Measurements from ENCODE around the gene AMMECR1.

Gene AMMECR1

GRCh38 chrX:110293658-110294057, 24.2 kb downstream of the AMMECR1 start:
- H3K27me3 ChIP-seq (ENCODE audit: control insufficient read depth, insufficient read depth, low read length, poor library complexity, severe bottlenecking), result no peaks in the 10 kb centered on the region
- no peak overlapping the region for H3K27ac ChIP-seq (ENCODE audit: insufficient read depth, low read depth, low read length, poor library complexity, severe bottlenecking)
- H3K9me3 ChIP-seq (ENCODE audit: control insufficient read depth, low read length), result no peaks in the 10 kb centered on the region
- H3K4me1 ChIP-seq (ENCODE audit: control insufficient read depth, insufficient read depth, low read length), result no peaks in the 10 kb centered on the region
- H3K4me3 ChIP-seq (ENCODE audit: insufficient read depth, low read depth, low read length), result no peak overlapping the region
- H3K36me3 ChIP-seq (ENCODE audit: control insufficient read depth, insufficient read depth, low read length), result no peaks in the 10 kb centered on the region

- H3K27ac ChIP-seq (ENCODE audit: insufficient read depth, low read depth, low read length, poor library complexity, severe bottlenecking), result no peak overlapping the region
- no peaks in the 10 kb centered on the region for H3K9me3 ChIP-seq (ENCODE audit: control insufficient read depth, low read length)
- no peaks in the 10 kb centered on the region for H3K36me3 ChIP-seq (ENCODE audit: control insufficient read depth, insufficient read depth, low read length)
- no peaks in the 10 kb centered on the region for H3K4me1 ChIP-seq (ENCODE audit: control insufficient read depth, insufficient read depth, low read length)
- H3K27me3 ChIP-seq (ENCODE audit: control insufficient read depth, insufficient read depth, low read length, poor library complexity, severe bottlenecking), result no peaks in the 10 kb centered on the region
- 95 to 96% methylated on average over 2 of the region's 2 CpGs for WGBS, 2 experiments
- no peak overlapping the region for H3K4me3 ChIP-seq (ENCODE audit: insufficient read depth, low read depth, low read length)
Measured at GRCh38 chrX:110287605-110288004, 30.3 kb downstream of the AMMECR1 start.

- no peak overlapping the region for H3K27ac ChIP-seq (ENCODE audit: insufficient read depth, low read depth, low read length, poor library complexity, severe bottlenecking)
- no peaks in the 10 kb centered on the region for H3K36me3 ChIP-seq (ENCODE audit: control insufficient read depth, insufficient read depth, low read length)
- WGBS, 2 experiments, result 95 to 96% methylated on average over 5 to 6 of the region's 6 CpGs
- no peaks in the 10 kb centered on the region for H3K9me3 ChIP-seq (ENCODE audit: control insufficient read depth, low read length)
- no peak overlapping the region for H3K4me3 ChIP-seq (ENCODE audit: insufficient read depth, low read depth, low read length)
- no peaks in the 10 kb centered on the region for H3K27me3 ChIP-seq (ENCODE audit: control insufficient read depth, insufficient read depth, low read length, poor library complexity, severe bottlenecking)
- H3K4me1 ChIP-seq (ENCODE audit: control insufficient read depth, insufficient read depth, low read length), result no peaks in the 10 kb centered on the region
Measured at GRCh38 chrX:110286106-110286505, 31.8 kb downstream of the AMMECR1 start.

- Histone ChIP-seq H3K27me3 (ENCODE audit: control insufficient read depth, insufficient read depth, low read length, poor library complexity, severe bottlenecking) (no peaks in the 10 kb centered on the region), H3K27ac (ENCODE audit: insufficient read depth, low read depth, low read length, poor library complexity, severe bottlenecking) (no peak overlapping the region), H3K4me1 (ENCODE audit: control insufficient read depth, insufficient read depth, low read length) (no peaks in the 10 kb centered on the region), H3K36me3 (ENCODE audit: control insufficient read depth, insufficient read depth, low read length) (no peaks in the 10 kb centered on the region), H3K4me3 (ENCODE audit: insufficient read depth, low read depth, low read length) (no peak overlapping the region), H3K9me3 (ENCODE audit: control insufficient read depth, low read length) (no peaks in the 10 kb centered on the region)
- 95% methylated on average over 2 of the region's 2 CpGs; no CpG with 5 or more reads in 1 of the 2 experiments for WGBS, 2 experiments
Measured at GRCh38 chrX:110284159-110284558, 33.7 kb downstream of the AMMECR1 start.

- H3K36me3 ChIP-seq (ENCODE audit: control insufficient read depth, insufficient read depth, low read length), result no peaks in the 10 kb centered on the region
- no peaks in the 10 kb centered on the region for H3K4me1 ChIP-seq (ENCODE audit: control insufficient read depth, insufficient read depth, low read length)
- no peaks in the 10 kb centered on the region for H3K9me3 ChIP-seq (ENCODE audit: control insufficient read depth, low read length)
- no peak overlapping the region for H3K27ac ChIP-seq (ENCODE audit: insufficient read depth, low read depth, low read length, poor library complexity, severe bottlenecking)
- H3K27me3 ChIP-seq (ENCODE audit: control insufficient read depth, insufficient read depth, low read length, poor library complexity, severe bottlenecking), result no peaks in the 10 kb centered on the region
- no peak overlapping the region for H3K4me3 ChIP-seq (ENCODE audit: insufficient read depth, low read depth, low read length)
Measured at GRCh38 chrX:110282922-110283321, 35.0 kb downstream of the AMMECR1 start.

GRCh38 chrX:110281377-110281776, 36.5 kb downstream of the AMMECR1 start:
- Histone ChIP-seq H3K27ac (ENCODE audit: insufficient read depth, low read depth, low read length, poor library complexity, severe bottlenecking) (no peak overlapping the region), H3K9me3 (ENCODE audit: control insufficient read depth, low read length) (no peaks in the 10 kb centered on the region), H3K36me3 (ENCODE audit: control insufficient read depth, insufficient read depth, low read length) (no peaks in the 10 kb centered on the region), H3K4me3 (ENCODE audit: insufficient read depth, low read depth, low read length) (no peak overlapping the region), H3K4me1 (ENCODE audit: control insufficient read depth, insufficient read depth, low read length) (no peaks in the 10 kb centered on the region), H3K27me3 (ENCODE audit: control insufficient read depth, insufficient read depth, low read length, poor library complexity, severe bottlenecking) (no peaks in the 10 kb centered on the region)
- WGBS, 2 experiments, result 83 to 100% methylated on average over 1 of the region's 2 CpGs

GRCh38 chrX:110280954-110281353, 36.9 kb downstream of the AMMECR1 start:
- Histone ChIP-seq H3K36me3 (ENCODE audit: control insufficient read depth, insufficient read depth, low read length) (no peaks in the 10 kb centered on the region), H3K4me1 (ENCODE audit: control insufficient read depth, insufficient read depth, low read length) (no peaks in the 10 kb centered on the region), H3K9me3 (ENCODE audit: control insufficient read depth, low read length) (no peaks in the 10 kb centered on the region), H3K4me3 (ENCODE audit: insufficient read depth, low read depth, low read length) (no peak overlapping the region), H3K27me3 (ENCODE audit: control insufficient read depth, insufficient read depth, low read length, poor library complexity, severe bottlenecking) (no peaks in the 10 kb centered on the region), H3K27ac (ENCODE audit: insufficient read depth, low read depth, low read length, poor library complexity, severe bottlenecking) (no peak overlapping the region)

GRCh38 chrX:110277609-110278008, 40.3 kb downstream of the AMMECR1 start:
- Histone ChIP-seq H3K4me1 (ENCODE audit: control insufficient read depth, insufficient read depth, low read length) (no peaks in the 10 kb centered on the region), H3K27me3 (ENCODE audit: control insufficient read depth, insufficient read depth, low read length, poor library complexity, severe bottlenecking) (no peaks in the 10 kb centered on the region), H3K36me3 (ENCODE audit: control insufficient read depth, insufficient read depth, low read length) (no peaks in the 10 kb centered on the region), H3K27ac (ENCODE audit: insufficient read depth, low read depth, low read length, poor library complexity, severe bottlenecking) (no peak overlapping the region), H3K9me3 (ENCODE audit: control insufficient read depth, low read length) (no peaks in the 10 kb centered on the region), H3K4me3 (ENCODE audit: insufficient read depth, low read depth, low read length) (no peak overlapping the region)
- WGBS, 2 experiments, result no CpG with 5 or more reads among the region's 1 CpG

- no peaks in the 10 kb centered on the region for H3K4me1 ChIP-seq (ENCODE audit: control insufficient read depth, insufficient read depth, low read length)
- no peak overlapping the region for H3K4me3 ChIP-seq (ENCODE audit: insufficient read depth, low read depth, low read length)
- no peaks in the 10 kb centered on the region for H3K36me3 ChIP-seq (ENCODE audit: control insufficient read depth, insufficient read depth, low read length)
- H3K27ac ChIP-seq (ENCODE audit: insufficient read depth, low read depth, low read length, poor library complexity, severe bottlenecking), result no peak overlapping the region
- no peaks in the 10 kb centered on the region for H3K9me3 ChIP-seq (ENCODE audit: control insufficient read depth, low read length)
- WGBS, 2 experiments, result 80 to 82% methylated on average over 1 to 2 of the region's 2 CpGs
- no peaks in the 10 kb centered on the region for H3K27me3 ChIP-seq (ENCODE audit: control insufficient read depth, insufficient read depth, low read length, poor library complexity, severe bottlenecking)
Measured at GRCh38 chrX:110276778-110277177, 41.1 kb downstream of the AMMECR1 start.

GRCh38 chrX:110268886-110269285, 49.0 kb downstream of the AMMECR1 start:
- Histone ChIP-seq H3K27ac (ENCODE audit: insufficient read depth, low read depth, low read length, poor library complexity, severe bottlenecking) (no peak overlapping the region), H3K36me3 (ENCODE audit: control insufficient read depth, insufficient read depth, low read length) (no peaks in the 10 kb centered on the region), H3K4me1 (ENCODE audit: control insufficient read depth, insufficient read depth, low read length) (no peaks in the 10 kb centered on the region), H3K27me3 (ENCODE audit: control insufficient read depth, insufficient read depth, low read length, poor library complexity, severe bottlenecking) (no peaks in the 10 kb centered on the region), H3K9me3 (ENCODE audit: control insufficient read depth, low read length) (no peaks in the 10 kb centered on the region), H3K4me3 (ENCODE audit: insufficient read depth, low read depth, low read length) (no peak overlapping the region)
- WGBS, 2 experiments, result 100% methylated on average over 1 of the region's 1 CpG; no CpG with 5 or more reads in 1 of the 2 experiments

GRCh38 chrX:110268395-110268794, 49.5 kb downstream of the AMMECR1 start:
- H3K9me3 ChIP-seq (ENCODE audit: control insufficient read depth, low read length), result no peaks in the 10 kb centered on the region
- H3K4me3 ChIP-seq (ENCODE audit: insufficient read depth, low read depth, low read length), result no peak overlapping the region
- H3K27me3 ChIP-seq (ENCODE audit: control insufficient read depth, insufficient read depth, low read length, poor library complexity, severe bottlenecking), result no peaks in the 10 kb centered on the region
- H3K36me3 ChIP-seq (ENCODE audit: control insufficient read depth, insufficient read depth, low read length), result no peaks in the 10 kb centered on the region
- H3K4me1 ChIP-seq (ENCODE audit: control insufficient read depth, insufficient read depth, low read length), result no peaks in the 10 kb centered on the region
- WGBS, 2 experiments, result 100% methylated on average over 3 of the region's 6 CpGs; no CpG with 5 or more reads in 1 of the 2 experiments
- H3K27ac ChIP-seq (ENCODE audit: insufficient read depth, low read depth, low read length, poor library complexity, severe bottlenecking), result no peak overlapping the region

Measured in ectodermal cell (in vitro differentiated cells).